HG03460 (cell line): ENCODE data around the gene NEK8.
A peak's percentile ranks its signal among the peaks of the same experiment; 100 is the strongest.
"Not testable (repeated sequence)": the region's sequence is repeated elsewhere in the genome, so short reads cannot be mapped to it uniquely, and the experiment has no call there.

Experiments
- ATAC-seq: cut with Tn5 transposase; IDR thresholded peaks from one replicate; pipeline ENCODE4 v1.9.1; 2021; ENCODE audit not compliant: unreplicated experiment

NEK8 gene

GRCh38 chr17:28725166-28725659 lies 3.4 kb upstream of the NEK8 start:
- no peak for ATAC-seq

GRCh38 chr17:28725660-28726225 lies 2.8 kb upstream of the NEK8 start:
- ATAC-seq: no peak

GRCh38 chr17:28726226-28726626 lies 2.4 kb upstream of the NEK8 start, which contains the start of gene TLCD1:
TSS of gene TLCD1 (minus strand) at chr17:28726233. CDS start at chr17:28726097, 136 bp downstream.
- no peak for ATAC-seq

GRCh38 chr17:28726627-28727491 lies 1.7 kb upstream of the NEK8 start:
- ATAC-seq: peak; percentile 34

- ATAC-seq: no peak
Observed at GRCh38 chr17:28729950-28730330, 1.4 kb downstream of the NEK8 start.

- no peak for ATAC-seq
Observed at GRCh38 chr17:28733346-28733745, 4.8 kb downstream of the NEK8 start.

- no peak for ATAC-seq
Observed at GRCh38 chr17:28734712-28735241, 6.2 kb downstream of the NEK8 start.

GRCh38 chr17:28735242-28735722 lies 6.7 kb downstream of the NEK8 start:
- no peak for ATAC-seq

- ATAC-seq: not testable (repeated sequence)
Observed at GRCh38 chr17:28735913-28736769, 7.6 kb downstream of the NEK8 start.

GRCh38 chr17:28737316-28737715 lies 8.7 kb downstream of the NEK8 start:
- ATAC-seq: no peak

GRCh38 chr17:28737770-28738679 lies 9.4 kb downstream of the NEK8 start:
- peak; percentile 61 for ATAC-seq

GRCh38 chr17:28738680-28739384 lies 10.2 kb downstream of the NEK8 start:
- no peak for ATAC-seq

- no peak for ATAC-seq
Observed at GRCh38 chr17:28740406-28741357, 12.1 kb downstream of the NEK8 start.

GRCh38 chr17:28741358-28742349 lies 13.1 kb downstream of the NEK8 start:
- ATAC-seq: no peak

- ATAC-seq: peak; percentile 49
Observed at GRCh38 chr17:28743243-28744103, 14.9 kb downstream of the NEK8 start, which contains the start of gene TRAF4. TSS of gene TRAF4 (plus strand) at chr17:28744011. CDS start at chr17:28744113, 102 bp downstream.
